ENCODE results near the gene GSDME. TPM values are rescaled to one million over a fixed set of nuclear protein-coding genes. Genes with fewer than 3 reads are reported as not detected.

GSDME gene
- polyA plus RNA-seq, 12 donors: 6.8 to 16.1 (median 9.5) TPM; not detected in 1

DNA sequence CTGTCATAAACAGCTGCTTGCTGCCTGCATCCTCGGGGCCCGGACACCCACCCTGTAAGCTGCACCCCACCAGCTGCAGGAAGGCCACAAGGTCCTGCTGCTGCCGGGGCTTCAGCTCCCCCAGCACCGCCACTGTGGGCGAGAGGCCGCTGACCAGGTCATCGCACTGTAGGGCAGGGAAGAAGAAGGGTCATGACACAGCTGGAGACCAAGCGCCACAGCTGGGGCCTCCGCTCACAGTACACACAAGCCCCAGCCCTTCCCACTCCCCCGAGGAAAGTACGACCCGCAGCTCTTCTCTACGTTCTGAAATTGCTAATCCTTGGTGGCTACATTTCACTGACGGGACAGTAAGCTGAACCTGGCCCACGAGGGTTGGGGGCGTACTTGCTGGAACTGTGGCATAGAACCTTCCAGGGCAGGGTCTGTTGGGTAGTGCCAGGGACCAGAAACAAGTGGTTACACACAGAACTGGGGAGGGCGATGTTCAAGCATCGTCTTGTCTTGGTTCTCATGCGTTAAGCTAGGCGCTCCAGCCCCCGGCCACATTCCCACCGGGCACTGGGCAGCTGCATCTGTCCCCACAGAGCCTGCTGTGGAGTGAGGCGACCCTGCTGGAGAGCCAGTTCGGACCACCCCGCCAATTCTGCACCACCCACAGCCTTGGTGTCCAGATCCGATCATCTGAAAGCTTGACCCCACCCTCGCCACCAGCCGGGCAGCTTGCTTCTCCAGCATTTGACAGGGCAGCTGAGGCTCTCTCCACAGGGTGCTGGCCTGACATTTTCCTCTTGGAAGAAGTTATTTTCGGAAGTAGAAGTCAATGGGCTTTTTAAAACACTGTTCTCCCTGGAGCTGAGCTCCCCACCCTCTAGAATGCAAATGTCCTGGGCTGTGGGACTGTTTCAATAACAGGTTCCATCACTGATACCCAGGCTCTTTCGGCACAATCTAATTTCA is 50.8 kb downstream of the GSDME start:
- DNase-seq: no peak

DNA sequence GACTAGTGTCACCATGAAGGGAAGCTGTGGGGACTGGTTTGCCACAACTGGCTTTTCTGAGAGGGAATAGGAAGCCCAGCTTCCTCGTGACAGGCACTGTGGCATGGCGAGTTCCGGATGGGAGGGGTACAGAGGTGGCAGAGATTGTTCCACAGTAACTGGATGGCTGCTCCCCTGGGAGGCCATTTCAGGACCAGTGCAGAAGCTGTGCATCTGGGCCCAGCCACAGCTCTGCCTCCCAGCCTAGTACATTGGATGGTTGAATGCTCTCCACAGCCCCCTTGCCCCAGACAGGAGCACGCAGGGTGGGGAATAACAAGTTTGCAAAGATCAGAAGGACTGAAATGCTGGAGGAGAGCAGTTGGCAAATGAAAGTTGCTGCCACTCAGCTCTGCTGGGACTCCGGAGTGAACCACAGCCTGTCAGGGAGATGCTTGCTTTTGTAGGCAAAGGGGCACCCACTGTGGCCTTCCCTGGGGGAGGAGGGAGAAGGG is 51.8 kb downstream of the GSDME start:
- DNase-seq: no peak

DNA sequence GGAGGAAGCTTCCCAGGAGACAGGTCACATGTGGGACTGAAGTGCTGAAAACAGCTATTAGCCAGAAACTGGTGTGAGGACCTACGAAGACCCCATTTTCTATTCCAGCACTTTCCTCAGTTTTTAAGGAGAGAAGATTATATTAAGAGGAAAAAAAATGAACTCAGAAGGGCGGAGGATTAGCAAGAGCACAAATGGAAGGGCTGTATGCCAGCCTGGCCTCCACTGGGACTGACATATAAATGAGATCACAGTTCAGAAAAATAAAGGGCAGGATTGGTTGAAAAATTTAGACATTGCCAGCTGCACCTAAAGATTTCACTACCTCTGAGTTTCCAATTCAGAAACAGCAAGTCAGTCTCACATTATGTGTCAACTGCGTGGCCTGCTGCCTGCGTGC is 53.0 kb downstream of the GSDME start:
- no peak for DNase-seq

DNA sequence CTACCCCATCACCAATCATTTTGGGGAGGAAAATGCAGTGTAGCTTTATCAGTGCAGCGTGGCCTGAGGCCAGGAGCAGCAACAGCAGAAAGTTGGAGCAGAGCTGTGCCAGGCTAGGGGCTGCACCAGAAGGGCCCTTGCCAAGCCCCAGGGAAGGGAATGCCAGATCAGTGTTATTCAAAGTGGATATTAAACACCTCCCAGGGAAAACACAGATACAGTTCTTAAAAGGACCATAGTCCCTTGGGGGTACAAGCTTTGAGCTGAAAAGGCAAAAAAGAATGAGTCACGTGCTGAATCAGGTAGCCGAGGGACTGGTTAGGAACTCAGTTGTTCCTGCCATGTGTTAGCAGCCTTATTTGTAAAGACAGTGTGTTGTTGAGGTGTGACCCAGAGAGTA is 54.0 kb downstream of the GSDME start:
- no peak for DNase-seq

DNA sequence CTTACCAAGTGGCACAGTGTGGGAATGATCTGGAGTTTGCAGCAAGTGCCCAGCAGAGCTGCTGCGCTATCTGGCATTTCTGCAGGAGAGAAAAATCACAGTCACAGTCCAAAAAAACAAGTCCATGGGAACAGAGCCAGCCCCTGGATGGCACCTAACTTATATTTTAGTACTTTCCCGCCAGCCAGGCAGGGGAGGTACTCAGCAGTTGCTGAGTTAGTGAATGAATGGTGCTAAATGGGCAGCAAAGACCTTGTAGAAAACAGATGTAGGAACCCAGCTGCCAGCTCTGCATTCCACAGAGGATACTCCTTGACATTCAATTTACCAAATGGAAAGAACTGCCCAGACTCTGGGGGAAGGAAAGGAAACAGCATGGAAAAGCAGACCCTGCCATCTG is 54.5 kb downstream of the GSDME start:
- DNase-seq: no peak

DNA sequence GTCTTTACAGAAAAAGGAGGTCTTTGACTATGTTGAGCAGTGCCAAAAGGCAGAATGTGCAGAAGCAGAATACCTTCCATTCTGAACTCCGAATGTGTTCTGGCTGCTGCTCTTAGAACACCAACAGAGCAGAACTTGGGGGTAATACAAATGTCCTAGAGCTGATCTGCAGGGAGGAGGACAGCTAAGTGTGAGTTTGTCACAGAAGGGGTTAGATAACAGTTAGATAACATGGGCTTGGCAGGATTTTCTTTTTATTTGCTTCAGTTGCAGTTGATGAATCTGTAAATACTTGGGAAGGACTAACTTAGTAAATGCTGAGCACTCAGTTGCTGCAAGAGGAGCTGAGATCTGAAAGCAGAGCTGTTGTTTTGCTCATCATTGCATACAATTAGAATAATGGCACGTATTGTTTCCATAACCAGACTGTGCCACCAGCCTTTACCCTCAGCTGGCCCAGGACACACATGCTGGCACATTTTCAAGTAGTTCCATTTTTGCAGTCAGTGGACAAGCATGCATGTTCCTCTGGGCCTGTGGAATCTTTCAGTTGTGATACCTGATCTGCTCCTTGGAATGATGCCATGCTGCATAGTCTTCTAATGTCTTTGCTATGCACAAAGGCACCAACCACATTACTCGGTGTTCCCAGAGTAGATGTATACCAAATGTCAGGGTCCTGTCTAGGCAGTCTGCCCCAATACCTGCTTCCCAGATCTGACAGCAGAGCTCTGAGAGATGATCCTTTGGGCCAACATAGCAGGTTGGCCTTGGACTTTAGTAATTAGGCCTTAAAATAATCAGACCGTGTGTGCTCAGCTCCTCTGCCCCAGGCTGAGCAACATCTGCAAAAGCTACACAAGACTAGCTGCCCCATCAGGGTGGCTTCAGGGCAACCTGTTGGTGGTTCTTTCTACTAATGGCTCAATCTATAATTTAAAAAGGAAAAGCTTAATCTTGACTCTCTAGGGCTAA is 55.7 kb downstream of the GSDME start:
- peak; percentile 65 for DNase-seq

DNA sequence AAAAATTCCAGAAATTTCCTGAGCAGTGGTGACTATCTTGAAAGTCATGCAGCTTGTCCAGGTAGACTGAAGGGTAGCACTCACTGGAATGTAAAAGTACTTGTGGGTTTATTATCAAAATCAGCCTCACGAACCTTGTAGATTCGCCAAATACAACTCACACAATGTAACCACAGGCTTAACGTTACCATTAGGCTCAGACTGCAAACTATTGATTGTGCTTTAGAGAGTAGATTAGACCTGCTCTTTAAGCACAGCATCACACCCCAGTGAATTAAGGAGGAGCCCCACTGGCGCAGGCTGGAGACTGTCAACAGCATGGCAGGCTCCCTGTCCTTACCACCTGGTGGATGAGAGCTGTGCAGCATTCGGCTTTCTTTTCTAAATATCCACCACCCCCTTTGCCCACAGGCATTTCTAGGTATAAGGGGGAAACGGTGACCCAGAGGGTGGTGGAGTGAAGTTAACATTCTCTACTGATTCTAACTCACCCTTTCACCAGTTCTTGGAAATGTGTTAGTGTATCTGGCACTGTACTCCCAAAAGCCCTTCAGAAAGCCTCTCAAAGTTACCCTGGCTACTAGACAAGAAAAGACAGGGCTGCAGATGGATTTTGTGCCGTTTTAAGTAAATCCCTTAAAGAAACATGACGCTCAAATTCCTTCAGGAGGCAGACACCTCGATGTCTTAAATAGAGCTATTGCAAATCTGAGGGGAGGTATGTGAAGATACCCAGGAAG is 56.6 kb downstream of the GSDME start:
- no peak for DNase-seq

DNA sequence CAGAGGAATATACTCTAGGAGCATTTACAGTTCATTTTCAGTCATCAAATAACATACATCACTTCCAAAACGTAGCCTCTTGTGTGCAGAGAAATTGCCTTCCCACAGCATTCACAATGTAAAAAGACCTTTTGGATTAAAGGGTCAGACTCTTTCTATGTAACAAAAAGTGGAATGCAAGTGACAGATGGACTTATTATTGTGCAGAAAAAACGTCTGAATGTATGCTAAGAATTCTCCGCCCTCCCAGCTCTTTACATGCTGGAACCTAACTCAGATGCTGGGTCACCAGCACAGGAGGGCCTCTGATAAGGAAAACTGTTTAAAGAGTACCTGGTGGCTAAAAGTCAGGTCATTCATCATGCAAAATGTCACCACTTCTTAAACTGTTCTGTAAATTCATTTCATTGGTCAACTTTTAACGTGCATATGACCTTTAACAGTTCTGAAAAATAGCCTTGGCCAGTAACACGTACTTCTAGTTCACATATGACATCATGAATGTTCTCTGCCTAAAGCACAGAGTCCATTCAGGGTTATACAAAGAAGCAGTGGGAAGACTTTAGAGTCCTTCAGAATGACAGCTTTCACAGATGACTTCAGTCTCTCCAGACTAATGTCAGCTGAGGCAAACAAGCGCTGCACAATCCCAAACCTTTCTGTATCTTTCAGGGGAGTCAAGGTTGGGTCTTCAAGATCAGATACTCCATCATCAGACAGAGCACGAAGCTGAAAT is 58.6 kb downstream of the GSDME start:
- no peak for DNase-seq

DNA sequence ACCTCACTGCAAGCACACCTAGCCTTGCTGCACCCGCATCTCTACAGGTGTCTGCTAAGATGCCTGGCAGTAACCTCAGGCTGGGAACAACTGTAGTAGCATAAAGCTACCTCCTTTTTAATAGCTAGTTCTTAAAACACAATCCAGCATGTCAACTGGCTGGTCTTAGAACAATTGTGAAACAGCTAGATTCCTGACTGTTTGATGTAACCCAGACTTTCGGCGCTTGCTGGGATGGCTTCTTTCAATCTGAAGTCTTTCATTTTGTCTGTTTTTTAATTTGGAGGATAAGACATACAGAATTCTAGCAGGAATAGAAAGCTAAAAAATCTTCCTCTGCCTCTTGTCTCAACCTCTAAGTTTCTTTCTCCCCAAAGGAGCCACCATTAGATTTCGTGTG is 59.8 kb downstream of the GSDME start:
- DNase-seq: no peak

DNA sequence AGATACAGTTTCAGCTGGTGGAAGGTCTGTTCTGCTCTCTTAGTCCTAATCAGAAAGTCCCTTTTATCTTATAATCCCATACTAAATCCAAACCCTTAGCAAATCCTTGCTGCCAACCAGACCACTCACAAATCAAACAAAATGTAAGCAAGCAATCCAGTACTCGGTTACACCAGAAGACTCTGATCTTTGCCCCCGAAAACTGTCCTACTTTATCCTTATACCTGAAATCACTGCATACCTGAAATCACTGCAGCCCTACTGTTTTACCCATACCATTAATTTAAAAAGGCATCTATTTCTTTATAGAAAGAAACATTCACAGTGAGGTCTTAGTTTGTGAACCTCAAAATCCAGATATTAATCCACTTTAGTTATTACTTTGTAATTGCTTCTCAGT is 64.7 kb downstream of the GSDME start:
- DNase-seq: no peak

DNA sequence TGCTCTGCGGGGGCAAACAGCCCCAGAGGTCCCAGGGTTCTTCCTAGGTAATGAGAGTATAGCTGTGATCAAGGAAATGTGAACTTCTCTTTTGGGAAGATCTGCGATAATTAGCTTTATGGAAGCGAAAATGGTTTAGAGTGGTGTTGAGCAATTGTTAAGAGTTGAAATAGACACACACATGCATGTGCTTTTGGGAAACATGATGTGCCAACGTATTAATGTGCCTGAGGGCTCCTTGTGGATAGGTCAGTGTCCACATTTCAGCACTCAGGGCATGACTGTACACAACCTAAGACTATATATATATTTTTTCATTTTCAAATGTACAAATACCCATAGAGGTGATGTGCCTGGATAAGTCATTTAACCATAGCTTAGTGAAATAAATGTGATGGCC is 67.0 kb downstream of the GSDME start:
- DNase-seq: no peak

DNA sequence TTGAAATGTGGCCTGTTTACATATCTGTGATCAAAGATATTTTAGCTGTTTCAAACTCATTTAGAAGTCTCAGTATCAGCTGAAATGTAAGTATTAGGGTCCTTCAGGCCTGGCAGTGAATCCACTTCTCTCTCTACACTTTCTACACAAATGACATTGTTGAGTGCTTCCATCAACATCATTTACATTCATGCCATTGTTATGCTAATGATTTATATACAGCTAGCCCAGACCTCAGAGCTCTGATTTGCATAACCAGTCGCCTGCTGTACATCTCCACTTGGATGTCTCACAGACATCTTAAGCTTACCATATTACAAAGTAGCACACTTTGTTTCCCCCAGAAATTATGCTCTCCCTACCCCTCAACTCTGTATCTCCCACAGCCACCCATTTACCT is 71.6 kb downstream of the GSDME start:
- DNase-seq: no peak

DNA sequence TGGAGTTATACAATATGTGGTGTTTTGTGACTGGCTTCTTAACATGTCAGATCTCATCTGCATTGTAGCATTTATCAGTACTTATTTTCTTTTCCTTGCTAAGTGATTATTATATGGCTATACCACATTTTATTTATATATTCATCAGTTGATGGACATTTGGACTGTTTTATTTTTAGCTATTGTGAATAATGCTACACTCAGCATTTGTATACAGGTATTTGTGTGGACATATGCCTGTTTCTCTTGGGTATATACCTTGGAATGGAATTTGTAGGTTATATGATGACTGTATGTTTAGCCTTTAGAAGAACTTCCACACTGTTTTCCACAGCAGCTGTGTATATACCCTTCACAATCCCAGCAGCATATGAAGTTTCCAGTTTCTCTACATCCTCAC is 86.5 kb downstream of the GSDME start:
- DNase-seq: no peak

DNA sequence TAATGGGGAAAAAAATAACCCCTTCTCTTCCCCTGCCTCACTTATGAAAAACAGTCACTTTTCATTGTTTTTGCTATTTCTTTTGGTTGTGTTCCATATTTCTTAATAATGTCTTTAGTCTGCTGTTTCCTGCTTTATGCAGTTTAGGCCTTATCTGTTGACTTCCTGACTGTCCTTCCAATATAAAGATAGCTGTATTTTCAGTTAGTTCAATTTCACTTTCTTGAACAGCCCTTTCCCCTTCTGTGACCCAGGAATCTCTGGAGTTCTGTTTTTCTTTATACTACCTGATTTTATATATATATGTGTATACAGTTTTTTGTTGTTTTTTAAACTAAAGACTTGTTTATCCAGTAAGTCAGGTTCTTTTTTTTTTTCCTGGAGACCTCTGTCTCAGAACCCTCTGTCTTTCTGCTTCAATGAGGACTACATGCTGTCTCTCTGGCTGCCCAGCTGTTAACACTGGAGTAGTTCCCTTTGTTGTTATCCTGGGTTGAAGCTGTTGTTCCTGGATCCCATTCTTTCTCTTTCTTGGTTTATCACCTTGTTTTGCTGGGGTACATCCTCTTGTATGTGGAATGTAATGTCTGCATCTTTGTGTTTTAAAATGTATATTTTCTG is 87.2 kb downstream of the GSDME start:
- no peak for DNase-seq

DNA sequence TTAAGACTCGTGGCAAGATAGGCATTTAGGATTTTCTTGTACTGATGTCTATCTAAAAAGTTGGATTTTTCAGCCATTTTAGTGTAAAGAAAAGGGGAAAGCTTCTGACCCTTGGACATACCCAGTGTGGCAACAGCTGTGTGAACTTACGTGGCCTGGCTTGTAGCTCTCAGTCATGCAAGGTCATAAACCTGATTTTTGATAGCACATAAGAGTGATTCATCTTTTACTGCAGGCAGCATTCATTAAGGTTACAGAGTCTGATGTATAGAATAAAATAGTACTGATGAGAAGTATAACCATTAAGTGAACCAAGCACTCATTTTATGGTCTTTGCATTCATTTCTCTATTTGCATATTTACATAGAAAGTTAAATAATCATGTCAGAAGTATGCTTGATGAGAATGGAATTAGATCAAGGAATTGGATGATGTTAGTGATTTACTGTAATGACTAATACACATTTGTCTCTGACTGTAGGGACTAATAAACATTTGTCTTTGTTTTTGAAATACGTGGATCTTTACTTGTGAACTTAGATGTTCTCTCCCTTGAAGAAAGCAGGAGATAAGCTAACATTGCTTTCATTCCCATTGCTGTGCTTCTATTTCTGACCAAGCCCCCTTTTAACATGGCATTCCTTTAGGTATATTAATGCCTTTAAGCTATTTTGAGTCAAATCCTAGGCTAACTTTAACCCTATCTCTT is 88.2 kb downstream of the GSDME start:
- no peak for DNase-seq

DNA sequence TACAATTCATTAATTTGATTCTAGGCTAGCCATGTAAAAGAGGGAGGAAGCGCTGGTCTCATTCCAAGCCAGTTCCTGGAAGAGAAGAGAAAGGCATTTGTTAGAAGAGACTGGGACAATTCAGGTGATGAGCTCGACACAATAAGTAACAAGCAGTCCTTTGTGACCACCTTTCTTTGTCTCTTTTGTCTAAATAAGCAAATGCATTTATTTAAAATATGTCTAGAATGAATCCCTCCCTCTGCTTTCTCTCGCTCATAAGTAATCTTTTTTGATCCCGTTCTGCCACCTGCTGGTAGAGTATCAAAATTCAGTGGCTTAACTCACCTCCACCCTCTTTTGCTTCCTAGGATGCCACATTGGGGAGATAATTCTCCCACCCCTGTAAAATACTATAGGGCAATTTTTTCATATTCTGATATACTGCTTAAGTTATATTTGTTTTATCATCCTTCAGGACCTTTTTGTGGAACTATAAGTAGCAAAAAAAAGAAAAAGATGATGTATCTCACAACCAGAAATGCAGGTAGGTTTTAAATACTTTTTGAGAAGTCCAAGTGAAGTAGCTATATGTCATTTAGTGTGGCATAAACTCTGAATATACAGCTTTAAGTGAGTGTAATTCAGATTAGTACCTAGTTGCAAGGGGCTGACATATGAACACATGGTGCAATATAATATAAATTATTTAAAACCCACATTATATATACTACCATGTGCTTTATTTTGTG is 91.5 kb downstream of the GSDME start:
- peak; percentile 56 for DNase-seq

DNA sequence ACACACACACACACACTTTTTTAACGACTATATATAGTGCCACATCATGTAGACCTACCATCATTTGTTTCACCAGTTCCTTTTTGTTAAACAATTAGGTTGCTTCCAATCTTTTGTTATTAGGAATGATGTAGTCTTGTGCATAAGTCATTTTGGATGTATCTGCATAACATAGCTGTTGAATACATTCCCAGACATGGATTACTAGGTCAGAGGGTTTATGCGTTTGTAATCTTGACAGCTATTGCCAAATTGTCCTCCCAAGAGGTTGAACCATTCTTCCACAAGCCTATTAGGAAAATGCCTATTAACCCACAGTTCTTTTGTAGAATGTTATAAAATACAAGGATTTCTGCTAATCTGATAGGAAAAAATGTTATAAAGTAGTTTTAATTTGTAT is 96.7 kb downstream of the GSDME start:
- peak; percentile 27 for DNase-seq

DNA sequence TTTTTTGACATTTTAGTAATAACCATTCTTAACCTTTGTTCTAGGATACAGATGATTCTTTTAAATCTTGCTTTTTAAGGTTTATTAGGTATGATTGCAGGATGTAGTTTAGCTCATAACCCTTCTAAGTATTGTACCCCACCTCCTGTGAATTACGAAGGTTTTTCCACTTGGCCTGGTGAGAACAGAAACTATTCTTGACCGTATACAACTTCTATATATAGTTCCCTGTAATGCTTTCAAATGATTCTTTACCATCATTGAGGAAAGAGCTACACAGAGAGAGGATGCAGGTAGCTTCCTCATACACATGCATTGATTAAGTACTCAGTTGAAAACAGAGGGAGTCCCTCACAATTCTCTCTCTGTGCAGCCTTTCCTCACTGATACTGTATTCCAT is 97.8 kb downstream of the GSDME start:
- no peak for DNase-seq

DNA sequence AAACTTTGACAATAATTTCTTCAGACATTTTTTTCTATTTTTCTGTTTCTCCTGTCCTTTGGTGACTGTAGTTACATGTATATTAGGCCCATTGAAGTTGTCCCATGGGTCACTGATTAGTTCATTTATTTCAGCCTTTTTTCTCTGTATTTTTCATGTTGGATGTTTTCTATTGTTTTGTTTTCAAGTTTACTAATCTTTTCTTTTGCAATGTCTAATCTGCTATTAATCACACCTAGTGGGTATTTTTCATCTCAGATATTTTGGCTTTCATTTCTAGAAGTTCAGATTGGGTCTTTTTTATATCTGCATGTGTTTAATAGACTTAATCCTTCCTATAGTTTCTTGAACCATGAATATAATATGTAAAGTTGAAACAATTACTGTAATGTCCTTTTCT is 99.3 kb downstream of the GSDME start:
- no peak for DNase-seq
